H1 (cell line): ENCODE data around the gene USP24. TPM values are rescaled to one million over a fixed set of nuclear protein-coding genes. Genes with fewer than 3 reads are reported as not detected.

Source experiments
- BACH1 ChIP-seq: IDR thresholded peaks from 2 replicates; pipeline ENCODE4 v1.6.1; 2012; ENCODE audit warnings: low read length, improper control_type of control experiment
- HDAC2 ChIP-seq, 2 experiments: fragments of 300-600 bp in 1 of 2; sonication (generic) in 1 of 2; IDR thresholded peaks; 2 replicates each; pipeline ENCODE4 v1.6.1; 2011 to 2012; ENCODE audit warnings: low read depth in 2 of 2, low read length in 2 of 2, mild to moderate bottlenecking in 2 of 2, moderate library complexity in 2 of 2, borderline replicate concordance in 1 of 2, inconsistent platforms in 1 of 2
- MAFK ChIP-seq: IDR thresholded peaks from 2 replicates; pipeline ENCODE4 v1.6.1; 2012; ENCODE audit warnings: low read depth, mild to moderate bottlenecking, improper control_type of control experiment, low read length
- RAD21 ChIP-seq, 2 experiments: IDR thresholded peaks in 1 of 2; conservative IDR thresholded peaks in 1 of 2; 2 replicates each; pipeline ENCODE4 v1.6.1; 2011; ENCODE audit warnings: low read depth in 2 of 2, low read length in 2 of 2, improper control_type of control experiment in 1 of 2, inconsistent platforms in 1 of 2, mild to moderate bottlenecking in 1 of 2, moderate library complexity in 1 of 2
- SUZ12 ChIP-seq: fragments of 200-600 bp; sonication (generic); IDR thresholded peaks from 2 replicates; pipeline ENCODE4 v1.6.1; 2012; ENCODE audit warnings: mild to moderate bottlenecking, inconsistent platforms, low read length, moderate library complexity, mixed read lengths
- YY1 ChIP-seq: IDR thresholded peaks from 2 replicates; pipeline ENCODE4 v1.6.1; 2011; ENCODE audit warnings: low read depth, mild to moderate bottlenecking, low read length
- polyA plus RNA-seq, 7 experiments: library from polyadenylated mRNA; depleted of rRNA in 3 of 7; stranded (reverse) in 5 of 7; unstranded in 2 of 7; fragments of >200 nt in 5 of 7; fragments of 200-250 nt in 2 of 7; gene quantifications; 1 replicate in 5 of 7; 2 replicates in 1 of 7; 4 replicates in 1 of 7; pipeline versions ENCODE4 v1.2.1 to v1.2.3, GENCODE V29; 2011 to 2013; ENCODE audit warnings: missing spikeins in 2 of 7, mixed read lengths in 2 of 7
- total RNA-seq: library from RNA; stranded (reverse); fragmentation: NEBNext Ultra II Directional; extraction: Animal tissue kit (Norgen Biotek cat#: 25700); gene quantifications from 2 replicates; pipeline ENCODE4 v1.2.1, GENCODE V29; 2021

The USP24 gene
- total and polyA plus RNA-seq, 2 of the 8 experiments (the other 6 are each of a cell fraction or from before 2014, with no cell fraction given) = 11.1 to 34.6 TPM

DNA sequence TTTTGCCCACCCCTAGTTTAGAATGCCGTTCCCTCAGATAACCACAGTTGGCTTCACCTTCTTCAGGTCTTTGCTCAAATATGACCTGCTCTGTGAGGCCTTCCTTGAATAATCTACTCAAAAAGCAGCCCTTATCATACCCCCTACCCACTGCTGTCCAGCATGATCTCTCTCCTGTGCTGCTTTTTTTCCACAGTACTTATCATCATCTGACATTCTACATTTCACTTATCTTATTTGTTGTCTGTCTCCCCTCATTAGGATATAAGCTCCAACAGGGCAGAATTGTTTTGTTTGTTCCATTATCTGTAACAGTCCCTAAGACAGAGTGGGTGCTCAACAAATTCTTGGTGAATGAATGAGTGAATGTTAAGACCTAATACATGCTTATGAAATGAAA lies 18.1 kb downstream of the USP24 start (continued):
- TF ChIP-seq HDAC2 (IDR thresholded peaks at IDR 0.05; ENCODE audit: borderline replicate concordance in 1 of 2, low read depth in 2 of 2, low read length in 2 of 2) = no peak
- no peak for TF ChIP-seq MAFK
- no peak for TF ChIP-seq YY1
- no peak for TF ChIP-seq SUZ12
- TF ChIP-seq RAD21 (IDR thresholded peaks at IDR 0.05 in 1 of 2, conservative IDR thresholded peaks at IDR 0.05 in 1 of 2; ENCODE audit: low read depth in 2 of 2, low read length in 2 of 2) = no peak
- TF ChIP-seq BACH1 = no peak
